Neural crest cell (in vitro differentiated cells): ENCODE data around the gene H1-8. TPM values are rescaled to one million over a fixed set of nuclear protein-coding genes. Genes with fewer than 3 reads are reported as not detected.

ENCODE experiments used
- DNase-seq: peaks from one replicate; pipeline ENCODE4 v3.0.0; 2021; ENCODE audit warnings: low read depth, mixed read lengths, low spot score
- H3K27ac Mint-ChIP-seq: one replicate; pipeline ENCODE4 v1.8.0; 2021; ENCODE audit warnings: mild to moderate bottlenecking, mixed read lengths; ENCODE audit not compliant: unreplicated experiment
- H3K27me3 Mint-ChIP-seq: 2 replicates; pipeline ENCODE4 v1.8.0; 2021; ENCODE audit warnings: low read depth, mild to moderate bottlenecking, mixed read lengths
- H3K36me3 Mint-ChIP-seq: 2 replicates; pipeline ENCODE4 v1.8.0; 2021; ENCODE audit warnings: low read depth, mild to moderate bottlenecking, mixed read lengths
- H3K4me1 Mint-ChIP-seq: 2 replicates; pipeline ENCODE4 v1.8.0; 2021; ENCODE audit warnings: mixed read lengths
- H3K4me3 Mint-ChIP-seq: one replicate; pipeline ENCODE4 v1.8.0; 2021; ENCODE audit warnings: mild to moderate bottlenecking, mixed read lengths
- H3K9me3 Mint-ChIP-seq: 2 replicates; pipeline ENCODE4 v1.8.0; 2021; ENCODE audit warnings: mixed read lengths
- CTCF ChIP-seq: fragments of 200-600 bp; sonication (generic); conservative IDR thresholded peaks from 2 replicates; pipeline ENCODE4 v1.5.0; 2021; ENCODE audit warnings: antibody characterized with exemption, mild to moderate bottlenecking
- total RNA-seq: library from RNA; stranded (reverse); gene quantifications from 2 replicates; pipeline ENCODE4 v1.2.1, GENCODE V29; 2021

The H1-8 gene
- total RNA-seq, 1 donor from 2014 or later: not detected

GRCh38 chr3:129560269-129560787, 17.4 kb downstream of the H1-8 start:
- Mint-ChIP-seq H3K36me3 (no peaks in the 10 kb centered on the region), H3K27ac (peak overlapping the region; percentile 27), H3K4me3 (peak overlapping the region; percentile 0), H3K4me1 (peaks cover 27% of the 10 kb centered on the region), H3K9me3 (no peaks in the 10 kb centered on the region), H3K27me3 (no peaks in the 10 kb centered on the region)
- DNase-seq: no peak
- TF ChIP-seq CTCF: no peak

GRCh38 chr3:129560911-129561594, 18.1 kb downstream of the H1-8 start:
- Mint-ChIP-seq H3K9me3 (no peaks in the 10 kb centered on the region), H3K27ac (peak overlapping the region; percentile 27), H3K27me3 (no peaks in the 10 kb centered on the region), H3K4me1 (peaks cover 27% of the 10 kb centered on the region), H3K36me3 (no peaks in the 10 kb centered on the region), H3K4me3 (no peak overlapping the region)
- DNase-seq: no peak
- no peak for TF ChIP-seq CTCF

GRCh38 chr3:129561619-129562248, 18.8 kb downstream of the H1-8 start:
- H3K36me3 Mint-ChIP-seq: no peaks in the 10 kb centered on the region
- TF ChIP-seq CTCF: no peak
- no peaks in the 10 kb centered on the region for H3K27me3 Mint-ChIP-seq
- H3K4me3 Mint-ChIP-seq: no peak overlapping the region
- no peak for DNase-seq
- peaks cover 26% of the 10 kb centered on the region for H3K4me1 Mint-ChIP-seq
- peak overlapping the region; percentile 50 for H3K27ac Mint-ChIP-seq
- H3K9me3 Mint-ChIP-seq: no peaks in the 10 kb centered on the region

GRCh38 chr3:129562803-129563202, 19.8 kb downstream of the H1-8 start:
- Mint-ChIP-seq H3K36me3 (no peaks in the 10 kb centered on the region), H3K27ac (no peak overlapping the region), H3K4me1 (peaks cover 16% of the 10 kb centered on the region), H3K9me3 (no peaks in the 10 kb centered on the region), H3K4me3 (no peak overlapping the region), H3K27me3 (no peaks in the 10 kb centered on the region)
- DNase-seq: no peak
- TF ChIP-seq CTCF: no peak

- Mint-ChIP-seq H3K36me3 (no peaks in the 10 kb centered on the region), H3K27ac (no peak overlapping the region), H3K9me3 (no peaks in the 10 kb centered on the region), H3K4me1 (peaks cover 10% of the 10 kb centered on the region), H3K4me3 (no peak overlapping the region), H3K27me3 (no peaks in the 10 kb centered on the region)
- DNase-seq: no peak
- no peak for TF ChIP-seq CTCF
These were observed 20.4 kb downstream of the H1-8 start for GRCh38 chr3:129563332-129563731.
